HG03045 (cell line): ENCODE results near the gene PHF21B.

Experiments used
- ATAC-seq: cut with Tn5 transposase; IDR thresholded peaks from one replicate; pipeline ENCODE4 v1.9.1; 2021; ENCODE audit warnings: mild to moderate bottlenecking, moderate library complexity; ENCODE audit not compliant: unreplicated experiment

PHF21B gene

GRCh38 chr22:44992166-44992565 lies 17.6 kb downstream of the PHF21B start:
- no peak for ATAC-seq

DNA sequence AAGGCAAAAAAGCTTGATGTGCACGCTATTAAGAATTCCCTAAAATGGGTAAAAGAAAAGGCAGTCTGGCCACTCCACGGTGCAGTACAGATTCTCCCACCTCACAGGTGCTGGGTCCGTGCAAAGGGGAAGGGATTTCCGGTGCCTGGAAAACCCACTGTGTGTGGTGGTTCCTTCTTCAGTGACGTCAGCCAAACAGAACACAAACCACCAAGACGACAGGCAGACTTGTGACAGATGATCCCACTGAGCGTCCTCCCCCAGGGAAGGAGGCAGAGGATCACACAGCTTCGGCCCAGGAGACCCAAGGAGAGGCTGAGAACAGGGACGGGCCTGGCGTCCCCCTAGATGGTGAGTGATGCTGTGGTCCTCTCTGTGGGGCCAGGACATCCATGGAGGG lies 18.6 kb downstream of the PHF21B start:
- no peak for ATAC-seq

- no peak for ATAC-seq
These were observed 19.0 kb downstream of the PHF21B start for GRCh38 chr22:44990810-44991209.

- no peak for ATAC-seq
These were observed 19.5 kb downstream of the PHF21B start for GRCh38 chr22:44990328-44990727.

GRCh38 chr22:44988671-44989070 lies 21.1 kb downstream of the PHF21B start:
- no peak for ATAC-seq

GRCh38 chr22:44986926-44987325 lies 22.9 kb downstream of the PHF21B start:
- no peak for ATAC-seq

DNA sequence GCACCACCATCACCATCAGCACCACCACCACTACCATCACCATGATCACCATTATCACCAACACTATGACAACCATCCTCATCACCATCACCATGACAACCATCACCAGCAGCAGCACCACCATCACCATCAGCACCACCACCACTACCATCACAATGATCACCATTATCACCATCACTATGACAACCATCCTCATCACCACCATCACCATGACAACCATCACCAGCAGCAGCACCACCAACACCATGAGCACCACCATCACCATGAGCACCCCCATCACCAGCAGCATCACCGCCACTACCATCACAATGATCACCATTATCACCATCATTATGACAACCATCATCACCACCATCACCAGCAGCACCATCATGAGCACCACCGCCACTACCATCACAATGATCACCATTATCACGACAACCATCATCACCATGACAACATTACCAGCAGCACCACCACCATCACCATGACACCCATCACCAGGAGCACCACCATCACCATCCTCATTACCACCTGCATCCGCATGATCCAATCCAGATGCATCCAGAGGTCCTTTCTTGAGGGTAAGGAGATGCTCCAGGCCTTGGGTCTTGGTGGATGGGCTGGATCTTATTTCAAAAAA lies 23.8 kb downstream of the PHF21B start:
- no peak for ATAC-seq

DNA sequence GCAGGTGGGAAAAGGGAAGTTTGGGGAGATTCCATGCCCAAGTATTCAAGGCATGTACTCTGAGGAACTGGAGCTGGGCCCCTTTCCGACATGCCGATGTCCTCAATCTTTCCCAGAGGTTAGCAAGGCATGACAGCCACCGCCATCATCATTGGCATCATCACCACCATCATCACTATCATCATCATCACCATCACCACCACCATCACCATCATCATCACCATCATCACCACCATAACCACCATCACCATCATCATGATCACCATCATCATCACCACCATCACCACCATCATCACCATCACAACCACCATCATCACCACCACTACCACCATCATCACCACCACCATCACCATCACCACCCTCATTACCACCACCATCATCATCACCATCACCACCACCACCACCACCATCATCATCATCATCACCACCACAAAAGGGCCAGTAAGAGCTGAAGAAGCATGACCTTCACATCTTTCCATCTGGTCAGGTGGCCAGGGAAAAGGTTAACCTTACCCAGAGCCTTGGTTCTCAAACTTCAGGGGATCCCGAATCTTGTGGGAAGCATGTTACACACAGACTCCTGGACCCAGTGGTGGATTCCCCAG lies 25.8 kb downstream of the PHF21B start:
- ATAC-seq, result no peak

- no peak for ATAC-seq
These were observed 27.4 kb downstream of the PHF21B start for GRCh38 chr22:44982445-44982844.

- ATAC-seq, result no peak
These were observed 27.9 kb downstream of the PHF21B start for GRCh38 chr22:44981857-44982256.

- no peak for ATAC-seq
These were observed 30.7 kb downstream of the PHF21B start for GRCh38 chr22:44979154-44979553.

DNA sequence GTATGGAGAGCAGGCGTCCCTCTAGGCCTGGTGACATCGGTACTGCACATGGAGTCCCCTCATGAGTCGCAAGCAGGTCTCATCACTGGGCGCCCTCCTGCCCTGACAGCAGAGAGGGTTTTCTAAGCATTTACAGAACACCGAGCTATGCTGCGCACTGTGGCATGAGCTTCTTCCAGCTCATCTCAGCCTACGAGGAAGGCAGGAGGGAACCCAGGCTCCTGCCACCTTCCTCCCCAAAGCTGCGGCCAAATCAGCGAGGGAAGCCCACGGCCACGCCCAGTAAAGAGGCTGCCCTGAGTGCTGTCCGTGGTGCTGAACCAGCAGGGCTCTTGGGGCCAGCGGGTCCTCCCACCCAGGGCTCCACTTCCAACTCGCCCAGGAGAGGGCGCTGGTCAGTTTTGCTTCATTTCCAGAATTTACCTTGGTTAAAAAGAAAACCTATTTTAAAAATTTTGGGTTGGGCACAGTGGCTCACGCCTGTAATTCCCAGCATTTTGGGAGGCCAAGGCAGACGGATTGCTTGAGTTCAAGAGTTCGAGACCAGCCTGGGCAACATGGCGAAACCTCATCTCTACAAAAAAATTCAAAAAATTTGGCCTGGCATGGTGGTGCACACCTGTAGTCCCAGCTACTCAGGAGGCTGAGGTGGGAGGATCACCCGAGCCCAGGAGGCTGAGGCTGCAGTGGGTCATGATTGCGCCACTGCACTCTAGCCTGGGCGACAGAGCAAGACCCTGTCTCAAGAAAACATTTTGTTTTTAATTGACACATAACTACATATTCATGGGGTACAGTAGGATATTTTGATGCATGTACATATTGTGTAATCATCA lies 34.2 kb downstream of the PHF21B start:
- no peak for ATAC-seq

GRCh38 chr22:44974454-44974853 lies 35.4 kb downstream of the PHF21B start:
- no peak for ATAC-seq

DNA sequence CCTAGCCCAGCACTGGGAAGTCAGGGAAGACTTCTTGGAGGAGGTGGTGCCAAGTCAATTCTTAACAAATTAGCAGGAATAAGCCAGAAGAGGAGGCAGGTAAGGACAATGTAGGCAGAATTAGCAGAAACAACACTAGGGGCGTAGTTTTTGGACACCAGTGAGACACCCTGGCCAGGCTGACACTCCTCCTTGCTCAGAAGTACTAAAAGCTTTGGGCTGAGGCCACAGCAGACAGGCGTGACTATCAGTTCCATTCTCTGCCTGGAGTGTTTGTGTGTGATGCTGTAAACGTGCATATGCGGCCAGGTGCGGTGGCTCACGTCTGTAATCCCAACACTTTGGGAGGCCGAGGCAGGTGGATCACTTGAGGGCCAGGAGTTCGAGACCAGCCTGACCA lies 36.0 kb downstream of the PHF21B start:
- ATAC-seq, result no peak

- no peak for ATAC-seq
These were observed 37.3 kb downstream of the PHF21B start for GRCh38 chr22:44972363-44973083.

DNA sequence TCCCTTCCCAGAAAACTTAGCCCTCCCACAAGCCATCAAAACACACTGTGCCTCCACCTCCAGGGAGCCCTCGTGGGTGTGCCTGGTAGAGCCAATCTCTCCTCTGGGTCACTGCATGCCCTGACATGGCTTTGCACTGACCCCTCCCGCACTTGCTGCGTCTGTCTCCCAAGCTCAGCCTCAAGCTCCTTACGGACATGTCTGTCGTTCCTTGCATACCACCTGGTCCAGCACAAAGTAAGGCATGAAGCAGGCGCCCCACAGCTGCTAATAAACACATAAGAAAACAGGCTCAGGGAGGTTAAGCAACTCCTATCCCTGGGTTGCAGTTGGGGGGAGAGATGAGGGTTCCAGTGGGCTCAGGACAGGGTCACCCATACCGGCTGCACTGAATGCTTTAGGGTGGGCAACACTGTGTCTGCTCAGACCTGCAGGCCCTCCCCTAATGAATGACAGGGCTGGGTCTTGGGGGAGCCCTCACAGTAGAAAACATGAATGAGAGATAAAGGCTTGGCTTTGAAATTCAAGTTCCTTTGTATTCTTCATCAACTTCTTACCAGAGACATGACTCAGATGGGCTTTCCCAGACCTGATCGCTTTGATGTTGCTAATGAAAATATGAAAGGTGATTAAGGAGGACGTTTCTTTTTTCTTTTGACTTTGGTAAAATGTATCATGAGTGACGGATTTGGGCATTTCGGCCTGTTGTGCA lies 38.0 kb downstream of the PHF21B start:
- ATAC-seq, result no peak

DNA sequence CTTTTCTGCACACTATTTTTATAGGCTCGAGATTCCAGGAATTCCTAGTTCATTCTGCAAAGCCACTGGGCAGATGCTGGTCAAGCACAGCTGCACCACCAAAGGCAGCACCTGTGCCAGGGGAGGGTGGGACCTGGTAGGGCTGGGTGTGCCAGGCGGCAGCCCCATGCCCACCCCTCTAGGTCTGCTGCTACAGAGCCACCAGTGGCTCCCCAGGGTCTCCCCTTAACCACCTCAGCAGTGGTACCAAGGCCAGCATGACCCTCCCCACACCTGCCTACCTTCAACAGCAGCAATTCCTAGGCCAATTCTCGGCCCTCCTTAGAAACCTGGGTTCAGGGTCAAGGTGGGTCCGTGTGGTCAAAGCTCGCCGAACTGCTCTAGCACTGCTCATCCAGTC lies 39.5 kb downstream of the PHF21B start:
- no peak for ATAC-seq

DNA sequence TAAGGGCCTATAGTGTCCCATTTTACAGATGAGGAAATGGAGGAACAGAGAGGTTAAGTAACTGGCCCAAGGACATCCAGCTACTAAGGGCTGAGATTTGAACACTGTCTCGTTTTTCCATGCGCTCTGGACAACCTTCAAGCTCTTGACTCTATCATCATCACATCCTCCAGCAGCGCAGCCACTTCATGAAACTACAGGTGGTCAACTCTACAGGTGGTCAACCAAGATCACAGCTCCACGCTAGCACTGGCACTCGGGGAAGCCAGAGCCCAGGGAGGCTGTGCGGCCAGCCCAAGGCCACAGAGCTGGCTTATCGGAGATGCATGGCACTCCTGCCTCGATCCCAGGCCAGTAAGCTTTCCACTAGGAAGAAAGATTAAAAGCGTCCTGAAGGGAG lies 40.0 kb downstream of the PHF21B start:
- no peak for ATAC-seq

GRCh38 chr22:44968736-44969135 lies 41.1 kb downstream of the PHF21B start:
- no peak for ATAC-seq

DNA sequence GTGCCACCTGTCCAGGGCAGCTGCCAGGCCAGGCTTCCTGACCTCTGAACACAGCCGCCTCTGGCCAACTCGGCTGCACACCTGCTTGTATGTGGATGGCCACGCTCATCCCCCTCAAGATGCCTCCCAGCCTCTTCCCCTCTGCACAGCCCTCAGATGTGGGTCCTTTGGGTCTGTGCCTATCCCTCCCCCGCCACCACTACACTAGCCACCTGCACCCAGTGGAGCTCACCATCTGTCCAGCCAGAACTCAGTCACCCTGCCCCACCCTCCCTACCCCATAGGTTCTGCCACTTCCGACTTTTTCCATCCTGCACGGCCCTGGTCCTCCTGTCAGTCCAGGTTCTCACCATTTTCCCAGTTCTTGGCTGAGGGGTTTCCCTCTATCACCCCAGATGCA lies 44.6 kb downstream of the PHF21B start:
- no peak for ATAC-seq

- no peak for ATAC-seq
These were observed 45.1 kb downstream of the PHF21B start for GRCh38 chr22:44964722-44965078.
